GM19023 (cell line): ENCODE results near the gene FAM222B.
"Not testable (repeated sequence)": the region's sequence is repeated elsewhere in the genome, so short reads cannot be mapped to it uniquely, and the experiment has no call there.

Experiments used
- ATAC-seq: cut with Tn5 transposase; IDR thresholded peaks from one replicate; pipeline ENCODE4 v1.9.1; 2021; ENCODE audit warnings: mild to moderate bottlenecking, moderate library complexity; ENCODE audit not compliant: unreplicated experiment

The FAM222B gene

GRCh38 chr17:28747051-28747691 is 95.4 kb downstream of the FAM222B start:
- ATAC-seq: no peak

- ATAC-seq: no peak
Observed at GRCh38 chr17:28746611-28747050, 96.0 kb downstream of the FAM222B start.

- ATAC-seq: no peak
Observed at GRCh38 chr17:28745786-28746411, 96.7 kb downstream of the FAM222B start.

DNA sequence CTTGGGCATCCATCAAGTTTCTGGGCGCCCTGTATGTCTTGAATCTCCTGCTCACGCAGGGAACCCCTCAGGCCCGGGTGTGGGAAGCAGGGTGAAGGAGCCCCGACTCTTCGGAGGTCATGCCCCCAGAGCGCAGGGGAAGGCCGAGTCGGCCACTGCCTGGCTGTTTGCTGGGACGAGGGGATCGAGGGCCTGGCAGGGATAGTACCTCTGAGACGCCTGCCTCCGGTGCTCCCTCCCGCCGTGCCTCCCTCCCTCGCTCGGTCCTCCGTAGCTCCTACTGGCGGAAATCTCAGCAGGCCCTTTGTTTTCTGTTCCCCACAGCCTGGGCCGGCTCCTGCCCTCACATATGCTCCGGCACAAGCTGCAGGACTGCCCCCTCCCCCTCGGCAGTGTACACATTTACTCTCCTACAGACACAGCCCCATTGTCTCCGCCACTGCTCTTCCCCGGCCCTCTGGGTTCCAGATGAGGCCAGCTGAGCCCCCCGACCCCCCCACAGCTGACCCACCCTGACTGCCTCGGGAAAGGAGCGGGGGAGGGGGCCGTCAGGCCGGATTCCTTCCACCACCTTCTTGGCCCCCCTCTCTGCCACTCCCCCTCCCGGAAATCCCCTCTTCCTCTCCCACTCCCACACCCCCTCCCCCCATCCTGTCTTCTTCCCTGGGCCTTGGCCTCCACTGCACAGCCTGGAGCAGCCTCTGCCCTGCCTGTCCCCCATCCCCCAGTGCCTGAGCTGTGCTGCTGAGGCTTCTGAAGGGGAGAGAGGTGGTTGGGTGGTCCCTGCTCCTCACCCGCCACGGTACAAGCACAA is 97.4 kb downstream of the FAM222B start:
- no peak for ATAC-seq

- peak; percentile 35 for ATAC-seq
Observed at GRCh38 chr17:28744104-28744971, 98.3 kb downstream of the FAM222B start.

- peak; percentile 68 for ATAC-seq
Observed at GRCh38 chr17:28743243-28744103, 99.1 kb downstream of the FAM222B start, which contains the start of gene TRAF4. TRAF4 (plus strand) TSS chr17:28744011; CDS start chr17:28744113, 102 bp downstream.

DNA sequence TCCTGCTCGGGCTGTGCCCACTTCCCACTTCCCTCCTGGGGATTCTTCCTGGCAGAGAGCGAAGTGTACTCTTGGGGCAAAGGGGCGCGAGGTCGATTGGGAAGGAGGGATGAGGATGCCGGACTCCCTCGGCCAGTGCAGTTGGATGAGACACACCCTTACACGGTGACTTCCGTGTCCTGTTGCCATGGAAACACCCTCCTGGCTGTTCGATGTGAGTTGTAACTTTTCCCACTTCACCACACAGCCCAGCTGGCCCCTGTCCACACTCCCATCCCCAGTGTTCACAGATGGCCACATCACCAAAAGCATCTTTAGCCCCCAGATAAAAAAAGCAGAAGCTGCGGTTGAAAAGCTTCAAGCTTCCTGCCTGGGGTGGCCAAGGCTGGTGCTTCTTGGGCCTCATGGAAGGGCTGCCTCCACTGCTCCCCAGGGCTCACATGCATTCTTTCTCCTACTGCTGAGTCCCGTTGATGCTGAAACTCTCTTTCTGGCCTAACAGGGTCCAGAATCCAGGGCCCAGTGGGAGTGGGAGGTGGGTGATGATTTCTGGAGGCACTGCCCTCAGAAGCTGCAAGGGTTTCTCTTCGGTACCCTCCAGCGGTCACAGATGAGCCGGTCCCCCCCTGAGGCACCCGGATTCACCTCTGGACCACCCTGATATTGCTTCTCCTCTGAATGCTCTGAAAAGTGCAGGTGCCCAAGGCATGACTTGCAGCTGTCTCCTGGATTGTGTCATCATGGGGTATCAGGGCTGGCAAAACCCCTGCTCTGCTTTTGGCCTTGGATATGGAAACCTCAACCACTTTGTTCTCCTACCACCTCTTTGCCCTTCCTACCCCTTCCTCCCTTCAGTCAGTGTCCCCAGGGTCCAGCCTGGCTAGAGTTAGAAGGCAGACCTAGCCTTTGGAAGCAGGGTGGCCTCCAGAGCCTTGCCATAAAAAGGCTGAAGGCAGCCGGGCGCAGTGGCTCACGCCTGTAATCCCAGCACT is 100.9 kb downstream of the FAM222B start:
- ATAC-seq: no peak

GRCh38 chr17:28740406-28741357 is 101.9 kb downstream of the FAM222B start:
- ATAC-seq: no peak

GRCh38 chr17:28738680-28739384 is 103.8 kb downstream of the FAM222B start:
- no peak for ATAC-seq

- peak; percentile 69 for ATAC-seq
Observed at GRCh38 chr17:28737770-28738679, 104.6 kb downstream of the FAM222B start.

DNA sequence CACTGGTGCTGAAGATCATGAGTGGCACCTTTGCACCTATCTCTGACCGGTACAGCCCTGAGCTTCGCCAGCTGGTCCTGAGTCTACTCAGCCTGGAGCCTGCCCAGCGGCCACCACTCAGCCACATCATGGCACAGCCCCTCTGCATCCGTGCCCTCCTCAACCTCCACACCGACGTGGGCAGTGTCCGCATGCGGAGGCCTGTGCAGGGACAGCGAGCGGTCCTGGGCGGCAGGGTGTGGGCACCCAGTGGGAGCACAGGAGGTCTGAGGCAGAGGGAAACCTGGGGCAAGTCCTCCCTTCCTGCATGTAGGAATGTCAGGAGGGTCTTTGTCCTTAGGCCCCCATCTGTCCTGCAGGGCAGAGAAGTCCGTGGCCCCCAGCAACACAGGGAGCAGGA is 105.3 kb downstream of the FAM222B start:
- no peak for ATAC-seq

GRCh38 chr17:28735913-28736769 is 106.4 kb downstream of the FAM222B start:
- ATAC-seq: not testable (repeated sequence)

GRCh38 chr17:28735242-28735722 is 107.3 kb downstream of the FAM222B start:
- no peak for ATAC-seq

DNA sequence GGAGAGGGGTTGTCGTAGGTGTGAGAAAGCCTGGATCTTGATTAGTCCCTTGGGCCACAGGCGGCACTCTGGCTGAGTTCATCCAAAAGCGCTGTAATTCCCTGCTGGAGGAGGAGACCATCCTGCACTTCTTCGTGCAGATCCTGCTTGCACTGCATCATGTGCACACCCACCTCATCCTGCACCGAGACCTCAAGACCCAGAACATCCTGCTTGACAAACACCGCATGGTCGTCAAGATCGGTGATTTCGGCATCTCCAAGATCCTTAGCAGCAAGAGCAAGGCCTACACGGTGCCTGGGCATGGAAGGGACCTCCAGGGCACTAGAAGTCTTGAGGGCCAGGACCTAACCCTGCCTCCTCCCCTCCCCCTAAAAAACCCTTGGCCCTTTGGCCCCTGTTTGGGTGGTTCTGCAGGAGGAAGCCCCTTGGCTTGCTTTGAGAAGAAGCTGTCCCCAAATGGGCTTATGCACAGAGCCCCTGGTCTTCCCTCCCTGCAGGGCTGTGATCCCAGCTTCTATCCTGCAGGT is 107.8 kb downstream of the FAM222B start:
- ATAC-seq: no peak
